HepG2 (cell line): ENCODE data around the gene SLCO3A1.

ENCODE experiments used
- ZNF12 ChIP-seq: sonication (generic); formaldehyde crosslinking; IDR thresholded peaks from 2 replicates; pipeline ENCODE4 v1.5.0; 2020; ENCODE audit warnings: missing genetic modification reagents
- TF ChIP-seq, protein P1 (sequence below): sonication (generic); formaldehyde crosslinking; conservative IDR thresholded peaks from 2 replicates; pipeline ENCODE4 v1.4.0; 2020; ENCODE audit warnings: missing genetic modification reagents

DNA sequence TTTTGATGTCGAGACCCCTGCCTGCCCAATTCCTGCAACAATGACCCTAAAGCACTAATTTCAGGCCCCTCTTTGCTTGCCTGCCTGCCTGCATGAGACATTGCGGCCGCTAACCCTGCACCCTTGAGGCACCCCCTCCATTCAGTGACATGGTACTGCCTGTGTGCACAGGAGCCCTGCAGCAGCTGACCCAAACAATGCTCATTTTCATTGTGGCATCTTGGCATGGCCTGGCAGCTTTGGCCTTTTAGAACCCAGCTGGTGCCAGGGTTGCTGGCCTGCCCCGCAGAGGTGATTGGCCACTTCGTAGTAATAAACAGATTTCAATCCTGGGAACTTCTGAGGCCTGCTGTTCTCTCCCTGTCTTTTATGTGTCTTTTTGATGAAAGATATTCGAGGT lies 33.8 kb downstream of the SLCO3A1 start:
- TF ChIP-seq ZNF12 (CRISPR knock-in tag), result no peak
- TF ChIP-seq, protein P1, sequence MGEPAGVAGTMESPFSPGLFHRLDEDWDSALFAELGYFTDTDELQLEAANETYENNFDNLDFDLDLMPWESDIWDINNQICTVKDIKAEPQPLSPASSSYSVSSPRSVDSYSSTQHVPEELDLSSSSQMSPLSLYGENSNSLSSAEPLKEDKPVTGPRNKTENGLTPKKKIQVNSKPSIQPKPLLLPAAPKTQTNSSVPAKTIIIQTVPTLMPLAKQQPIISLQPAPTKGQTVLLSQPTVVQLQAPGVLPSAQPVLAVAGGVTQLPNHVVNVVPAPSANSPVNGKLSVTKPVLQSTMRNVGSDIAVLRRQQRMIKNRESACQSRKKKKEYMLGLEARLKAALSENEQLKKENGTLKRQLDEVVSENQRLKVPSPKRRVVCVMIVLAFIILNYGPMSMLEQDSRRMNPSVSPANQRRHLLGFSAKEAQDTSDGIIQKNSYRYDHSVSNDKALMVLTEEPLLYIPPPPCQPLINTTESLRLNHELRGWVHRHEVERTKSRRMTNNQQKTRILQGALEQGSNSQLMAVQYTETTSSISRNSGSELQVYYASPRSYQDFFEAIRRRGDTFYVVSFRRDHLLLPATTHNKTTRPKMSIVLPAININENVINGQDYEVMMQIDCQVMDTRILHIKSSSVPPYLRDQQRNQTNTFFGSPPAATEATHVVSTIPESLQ, result no peak
